NCI-H2107 treated with DMSO at 0.1 percent for 48 hours (cell line): Measurements from ENCODE around the gene KPNA5.
"Not testable (repeated sequence)": the region's sequence is repeated elsewhere in the genome, so short reads cannot be mapped to it uniquely, and the experiment has no call there.

ENCODE experiments used
- DNase-seq: peaks from one replicate; lab custom pipeline; 2025; ENCODE audit not compliant: unreplicated experiment; lab: John Stamatoyannopoulos, UW

Gene KPNA5

GRCh38 chr6:116697480-116697879 is 16.5 kb downstream of the KPNA5 start:
- DNase-seq = no peak

GRCh38 chr6:116703888-116704287 is 22.9 kb downstream of the KPNA5 start:
- not testable (repeated sequence) for DNase-seq

GRCh38 chr6:116705917-116706316 is 24.9 kb downstream of the KPNA5 start:
- no peak for DNase-seq

GRCh38 chr6:116714296-116714695 is 33.3 kb downstream of the KPNA5 start:
- DNase-seq = no peak

DNA sequence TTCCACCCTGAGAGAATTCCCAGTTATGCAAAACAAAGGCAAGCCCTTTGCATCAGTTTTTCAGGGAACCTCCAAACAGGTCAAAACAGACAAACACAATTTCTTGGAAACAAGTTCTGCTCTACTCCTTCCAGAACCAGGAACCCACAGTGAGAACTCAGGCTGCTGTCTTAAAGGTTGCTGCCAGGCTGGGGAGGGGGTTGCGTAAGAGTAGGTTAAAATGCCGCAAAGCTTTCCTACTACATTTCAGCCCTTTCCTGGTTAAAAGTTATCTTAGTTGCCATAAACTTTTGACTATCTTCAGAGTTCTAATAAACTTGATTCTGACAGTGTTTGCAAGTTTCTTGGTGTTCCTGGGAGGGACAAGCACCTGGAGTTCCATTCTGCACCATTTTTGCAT is 33.8 kb downstream of the KPNA5 start:
- no peak for DNase-seq

- no peak for DNase-seq
Measured at GRCh38 chr6:116726947-116727346, 45.9 kb downstream of the KPNA5 start.

DNA sequence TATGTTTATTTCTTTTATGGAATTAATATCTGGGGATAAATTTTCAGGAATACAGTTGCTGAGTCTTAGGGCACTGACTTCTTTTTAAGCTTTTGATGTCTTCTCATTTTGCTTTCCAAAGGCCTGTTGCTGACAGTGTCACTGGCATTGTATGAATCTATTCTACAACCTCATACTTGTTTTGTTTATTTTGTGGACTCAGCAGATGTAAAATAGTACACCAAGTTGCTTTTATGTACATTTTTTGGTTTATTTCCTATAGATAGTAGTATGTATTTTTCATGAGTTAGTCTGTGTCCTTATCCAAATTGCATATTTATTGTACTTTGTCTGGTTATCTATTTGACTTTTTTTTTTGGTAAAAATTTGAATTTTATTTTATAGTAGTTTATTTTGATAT is 49.5 kb downstream of the KPNA5 start:
- no peak for DNase-seq

GRCh38 chr6:116737004-116737403 is 56.0 kb downstream of the KPNA5 start:
- DNase-seq = no peak

DNA sequence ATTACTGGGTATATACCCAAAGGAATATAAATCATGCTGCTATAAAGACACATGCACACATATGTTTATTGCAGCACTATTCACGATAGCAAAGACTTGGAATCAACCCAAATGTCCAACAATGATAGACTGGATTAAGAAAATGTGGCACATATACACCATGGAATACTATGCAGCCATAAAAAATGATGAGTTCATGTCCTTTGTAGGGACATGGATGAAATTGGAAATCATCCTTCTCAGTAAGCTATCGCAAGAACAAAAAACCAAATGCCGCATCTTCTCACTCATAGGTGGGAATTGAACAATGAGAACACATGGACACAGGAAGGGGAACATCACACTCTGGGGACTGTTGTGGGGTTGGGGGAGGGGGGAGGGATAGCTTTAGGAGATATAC is 59.5 kb downstream of the KPNA5 start:
- not testable (repeated sequence) for DNase-seq

DNA sequence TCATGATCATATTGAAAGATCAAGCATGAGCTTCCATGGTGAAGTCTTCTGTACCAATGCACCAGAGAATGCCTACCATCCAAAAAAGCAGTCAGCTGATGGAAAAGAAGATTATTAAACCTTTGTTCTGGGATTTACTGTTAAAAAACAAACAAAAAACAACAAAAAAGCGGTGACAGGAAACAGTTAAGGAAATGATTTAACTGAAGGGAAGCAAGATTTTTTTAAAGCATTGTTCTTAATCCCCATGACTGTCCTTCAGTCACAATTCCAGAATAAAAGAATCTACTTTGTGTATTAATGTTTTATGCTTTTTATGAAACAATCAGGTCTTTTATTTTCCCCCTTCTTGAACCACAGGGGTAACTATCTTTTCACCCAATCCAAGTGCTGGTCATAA is 60.6 kb downstream of the KPNA5 start:
- no peak for DNase-seq

DNA sequence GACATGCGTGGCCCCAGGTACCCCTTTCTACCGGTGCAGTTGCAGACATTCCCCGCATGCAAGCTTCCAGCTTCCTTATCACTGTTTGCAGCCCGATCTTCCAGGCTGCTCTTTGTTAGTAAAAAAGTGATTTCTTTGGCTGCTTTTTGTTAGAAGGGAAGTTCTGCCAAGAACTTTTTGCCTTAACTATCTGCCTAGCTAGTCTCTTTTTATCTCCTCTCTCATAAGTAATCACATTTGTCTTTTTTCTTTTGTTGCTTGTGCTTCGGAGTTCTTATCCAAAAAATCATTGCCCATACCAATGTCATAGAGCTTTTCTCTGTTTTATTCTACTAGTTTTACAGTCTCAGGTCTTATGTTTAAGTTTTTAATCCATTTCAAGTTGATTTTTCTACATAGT is 64.2 kb downstream of the KPNA5 start:
- DNase-seq = no peak

DNA sequence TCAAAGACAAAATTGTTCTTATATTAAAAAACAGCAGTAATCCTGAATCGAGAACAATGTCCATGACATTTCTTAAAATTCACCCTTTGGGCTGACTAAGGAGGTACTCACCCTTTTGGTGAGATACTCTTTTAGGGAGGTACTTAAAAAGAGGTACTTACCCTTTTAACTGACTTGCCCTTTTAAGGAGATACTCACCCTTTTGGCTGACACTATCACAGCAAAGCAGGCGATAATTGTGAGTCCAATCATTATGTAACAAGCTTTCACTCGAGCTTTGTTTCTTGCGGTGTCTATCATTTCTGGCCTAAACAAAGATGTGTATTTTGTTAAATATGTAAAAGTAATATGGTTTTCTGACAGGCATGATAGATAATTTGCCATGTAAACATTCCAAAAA is 80.8 kb downstream of the KPNA5 start:
- no peak for DNase-seq

GRCh38 chr6:116762235-116762634 is 81.2 kb downstream of the KPNA5 start:
- no peak for DNase-seq

DNA sequence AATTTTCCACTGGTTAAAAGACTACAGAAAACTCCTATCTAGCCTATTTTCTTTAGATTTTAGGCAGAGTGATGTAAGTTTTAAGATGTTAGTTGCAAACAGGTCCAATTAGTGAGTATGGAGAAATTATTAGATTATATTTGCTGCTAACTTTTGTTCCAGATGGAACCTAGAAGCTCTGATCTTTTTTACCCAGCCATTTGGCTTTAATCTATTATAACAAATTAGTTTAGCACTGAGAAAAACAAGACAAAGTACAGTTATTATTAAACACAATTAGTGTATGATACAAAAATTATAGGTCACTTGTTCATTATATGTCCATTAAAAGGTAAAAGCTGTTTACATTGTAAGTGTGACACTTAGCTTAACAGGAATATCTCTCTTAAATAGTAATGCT is 82.0 kb downstream of the KPNA5 start:
- DNase-seq = no peak

DNA sequence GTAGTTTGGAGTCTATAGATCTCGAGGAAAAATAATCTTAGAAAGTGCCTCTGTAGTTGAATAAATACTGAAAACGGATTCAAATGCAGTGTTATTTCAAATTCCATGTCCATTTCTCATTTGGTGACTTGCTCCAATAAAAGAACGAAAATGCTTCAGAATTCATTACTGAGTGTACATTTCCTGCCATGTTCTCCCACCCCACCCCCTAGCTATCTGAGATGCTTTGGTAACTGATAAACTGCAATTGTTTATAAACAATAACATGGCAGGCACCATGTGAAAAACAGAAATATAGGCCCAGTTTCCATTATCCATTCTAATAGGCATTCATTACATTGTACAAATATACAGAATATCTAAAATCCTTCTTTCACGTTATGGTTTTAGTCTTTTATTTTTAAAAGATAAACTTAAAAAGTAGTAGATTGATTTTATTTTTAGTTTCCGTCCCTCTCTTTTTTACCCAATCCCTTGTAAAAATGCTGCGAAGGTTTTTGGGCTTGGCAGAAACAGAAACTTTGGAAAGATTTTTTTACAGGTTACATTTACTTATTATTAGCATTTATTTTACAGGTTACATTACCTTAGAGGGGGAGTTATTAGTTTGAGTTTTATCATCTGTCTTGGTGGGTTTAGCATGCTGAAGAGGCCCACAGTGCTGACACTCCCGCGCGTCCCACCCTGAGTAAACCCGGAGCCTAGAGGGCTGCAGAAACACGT is 83.1 kb downstream of the KPNA5 start:
- no peak for DNase-seq

DNA sequence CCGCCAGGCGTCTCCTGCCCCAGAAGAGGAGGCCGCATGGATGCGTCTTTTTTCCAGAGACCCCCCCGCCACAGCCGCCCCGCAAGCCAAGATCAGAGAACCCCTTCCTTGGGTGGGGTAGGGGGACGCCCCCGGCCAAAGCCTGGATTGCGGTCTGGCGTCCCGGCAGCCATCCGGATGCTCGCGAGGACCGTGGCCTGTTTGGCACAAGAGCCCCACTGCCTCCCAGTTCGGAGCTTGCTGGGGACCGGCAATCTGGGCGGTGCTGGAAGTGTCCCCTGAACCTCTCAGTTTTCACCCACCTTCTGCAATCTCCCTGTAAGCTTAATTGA is 83.6 kb downstream of the KPNA5 start:
- no peak for DNase-seq

DNA sequence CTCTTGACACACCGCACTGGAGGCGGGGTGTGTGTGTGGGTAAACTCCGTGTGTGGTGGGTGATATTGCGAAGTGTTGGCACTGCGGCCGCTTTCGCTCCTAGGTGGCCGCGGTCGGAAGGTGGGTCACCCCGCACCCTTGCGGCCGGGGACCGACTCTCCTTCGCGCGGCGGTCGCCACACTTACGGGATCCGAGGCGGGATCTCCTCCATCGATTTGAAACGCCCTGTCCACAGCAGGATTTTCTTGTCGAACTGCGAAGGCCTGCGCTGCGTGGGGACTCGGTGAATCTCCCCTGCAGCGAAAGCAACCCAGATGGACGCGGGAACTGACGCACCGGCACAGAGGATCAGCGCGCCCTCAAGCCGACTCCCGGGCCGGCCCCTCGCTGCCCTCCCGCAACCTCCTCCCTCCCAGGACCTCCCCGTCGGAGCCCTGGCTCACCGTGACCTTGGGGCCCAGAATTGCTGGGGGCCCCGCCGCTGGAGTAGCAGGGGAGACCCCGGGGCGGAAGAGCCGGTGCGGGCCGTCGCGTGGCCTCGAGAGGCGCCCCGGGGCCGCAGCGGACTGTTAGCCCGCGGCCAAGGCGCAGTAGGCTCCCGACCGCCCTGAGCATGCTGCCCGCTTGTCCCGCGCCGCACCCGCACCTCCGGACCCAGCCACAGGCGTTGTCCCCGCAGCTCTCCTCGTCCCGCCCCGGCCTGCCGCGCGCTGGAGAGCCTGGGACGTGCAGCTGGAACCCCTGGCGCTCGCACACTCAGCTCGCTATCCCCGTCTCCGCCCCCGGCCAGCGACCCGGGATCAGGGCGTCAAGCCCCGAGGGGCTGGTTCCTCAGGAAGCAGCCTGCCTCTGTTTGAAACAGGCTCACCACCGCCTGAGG is 84.2 kb downstream of the KPNA5 start, which contains the start of gene FAM162B:
TSS of gene FAM162B (minus strand) at position 759 of the 881 bp plus-strand sequence. CDS start at position 616, 143 bp downstream.
- DNase-seq = no peak

DNA sequence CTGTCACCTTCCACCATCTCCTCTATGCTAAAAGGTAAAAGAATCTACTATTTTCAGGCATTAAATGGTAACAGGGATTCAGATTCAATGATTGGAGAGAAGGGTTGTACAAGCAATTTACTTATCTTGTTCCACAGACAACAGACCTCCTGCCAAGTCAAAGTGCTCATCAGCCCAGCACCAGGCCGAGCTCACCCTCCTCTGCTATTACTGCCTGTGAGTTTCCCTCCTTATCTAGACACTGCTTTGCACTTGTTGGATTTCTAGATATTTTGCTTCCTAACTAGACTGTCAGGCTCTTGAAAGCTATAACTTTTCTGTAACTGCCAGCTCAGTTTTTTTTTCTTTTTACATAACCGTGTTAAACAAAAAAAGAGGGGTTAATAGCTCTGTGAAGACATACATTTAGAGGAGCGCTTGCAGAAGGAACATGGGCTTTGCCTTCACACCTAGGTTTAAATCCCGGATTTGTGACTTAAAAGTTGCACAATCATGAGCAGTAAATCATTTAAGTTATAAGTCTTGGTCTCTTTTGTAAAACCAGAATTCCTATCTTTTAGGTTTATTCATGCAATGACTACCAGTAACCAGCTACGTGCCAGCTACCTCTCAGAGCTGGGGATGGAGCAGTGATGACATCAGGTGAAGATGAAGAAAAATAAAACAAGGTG is 85.6 kb downstream of the KPNA5 start:
- DNase-seq = no peak

DNA sequence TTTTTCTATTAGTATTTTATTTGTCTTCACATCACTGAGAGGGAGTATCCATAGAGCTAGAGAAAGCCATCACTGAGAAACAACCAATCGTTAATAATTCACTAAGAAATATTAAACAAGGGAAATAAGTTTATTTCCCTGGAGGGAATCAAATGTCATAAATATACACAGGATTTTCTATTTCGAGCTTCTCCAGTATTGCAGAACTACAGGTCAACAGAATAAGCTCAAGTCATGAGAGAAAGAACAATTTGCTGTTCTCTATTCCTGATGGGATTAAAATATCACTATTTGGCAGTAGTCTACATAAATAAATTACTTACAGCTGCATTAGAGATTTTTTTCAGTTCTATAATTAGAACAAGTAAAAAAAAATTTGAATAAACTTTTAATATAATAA is 86.7 kb downstream of the KPNA5 start:
- no peak for DNase-seq

DNA sequence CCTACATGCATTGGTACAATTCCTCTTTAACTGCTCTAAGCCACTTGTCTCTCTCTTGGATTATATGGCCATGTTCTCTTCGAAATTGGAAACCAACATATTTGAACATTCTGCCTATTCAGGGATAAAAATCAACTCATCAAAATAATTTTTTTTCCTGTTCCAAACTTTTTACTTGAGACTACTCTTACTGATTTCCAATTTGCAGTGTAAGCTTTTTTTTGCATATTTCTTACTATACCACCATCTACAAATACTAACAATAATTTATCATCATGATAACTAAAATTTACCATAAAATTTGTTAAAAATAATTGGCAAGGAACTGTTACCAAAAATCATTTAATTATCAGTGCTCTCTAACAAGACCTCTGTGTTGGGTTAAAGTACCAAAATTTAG is 91.4 kb downstream of the KPNA5 start:
- no peak for DNase-seq

GRCh38 chr6:116773886-116774285 is 92.9 kb downstream of the KPNA5 start:
- DNase-seq = no peak
